Upper lobe of left lung (tissue), 4 donors: Measurements from ENCODE around the gene C10orf105.

Source experiments
- CTCF ChIP-seq, 6 experiments: fragments of 450-650 bp in 4 of 6; fragments of 200-600 bp in 2 of 6; sonication (generic) in 2 of 6; IDR thresholded peaks; one replicate each; pipeline ENCODE4 v1.5.1; 2016 to 2019; ENCODE audit warnings: antibody characterized with exemption in 6 of 6
- POLR2AphosphoS5 ChIP-seq, 2 donors: sonication (generic); formaldehyde crosslinking; IDR thresholded peaks; one replicate each; pipeline ENCODE4 v1.5.1; 2017; ENCODE audit warnings: antibody characterized with exemption in 2 of 2

GRCh38 chr10:71729161-71729636 lies 9.6 kb upstream of the C10orf105 start:
- TF ChIP-seq CTCF (IDR thresholded peaks at IDR 0.05) (no peak), POLR2AphosphoS5 (IDR thresholded peaks at IDR 0.05) (peak in 1 of 2 donors; percentile 20)
